GM12875 (cell line): ENCODE results near the gene ATP12A.

Experiments used
- H3K4me3 ChIP-seq: one replicate; pipeline ENCODE4 v1.5.1; 2011; ENCODE audit warnings: low read depth, low read length, control low read depth
- CTCF ChIP-seq: IDR thresholded peaks from 2 replicates; pipeline ENCODE4 v1.5.1; 2011; ENCODE audit warnings: low read depth, mild to moderate bottlenecking, control low read depth, inconsistent platforms, low read length, moderate library complexity, borderline replicate concordance; ENCODE audit not compliant: insufficient read depth

Gene ATP12A

GRCh38 chr13:24745516-24745860 lies 65.3 kb downstream of the ATP12A start:
- H3K4me3 ChIP-seq: no peak overlapping the region
- no peak for TF ChIP-seq CTCF

- H3K4me3 ChIP-seq: peak overlapping the region; percentile 16
- TF ChIP-seq CTCF: 0 out of 2 replicates have a peak, but pooled peaks have one; percentile 14
Measured at GRCh38 chr13:24745861-24746617, 65.8 kb downstream of the ATP12A start.

- peak overlapping the region; percentile 16 for H3K4me3 ChIP-seq
- TF ChIP-seq CTCF: peak; percentile 62
Measured at GRCh38 chr13:24746618-24747247, 66.5 kb downstream of the ATP12A start.

GRCh38 chr13:24747248-24748060 lies 67.2 kb downstream of the ATP12A start:
- TF ChIP-seq CTCF: no peak
- H3K4me3 ChIP-seq: peak overlapping the region; percentile 38

- H3K4me3 ChIP-seq: peak overlapping the region; percentile 38
- TF ChIP-seq CTCF: no peak
Measured at GRCh38 chr13:24748061-24748400, 67.8 kb downstream of the ATP12A start.

- TF ChIP-seq CTCF: no peak
- H3K4me3 ChIP-seq: no peak overlapping the region
Measured at GRCh38 chr13:24759197-24759596, 79.0 kb downstream of the ATP12A start.
